ENCODE measurements around the gene TSPOAP1. TPM values are rescaled to one million over a fixed set of nuclear protein-coding genes. Genes with fewer than 3 reads are reported as not detected.

Gene TSPOAP1
- total and polyA plus RNA-seq, 2 experiments from 2014 or later = 15.4 to 19.0 TPM

DNA sequence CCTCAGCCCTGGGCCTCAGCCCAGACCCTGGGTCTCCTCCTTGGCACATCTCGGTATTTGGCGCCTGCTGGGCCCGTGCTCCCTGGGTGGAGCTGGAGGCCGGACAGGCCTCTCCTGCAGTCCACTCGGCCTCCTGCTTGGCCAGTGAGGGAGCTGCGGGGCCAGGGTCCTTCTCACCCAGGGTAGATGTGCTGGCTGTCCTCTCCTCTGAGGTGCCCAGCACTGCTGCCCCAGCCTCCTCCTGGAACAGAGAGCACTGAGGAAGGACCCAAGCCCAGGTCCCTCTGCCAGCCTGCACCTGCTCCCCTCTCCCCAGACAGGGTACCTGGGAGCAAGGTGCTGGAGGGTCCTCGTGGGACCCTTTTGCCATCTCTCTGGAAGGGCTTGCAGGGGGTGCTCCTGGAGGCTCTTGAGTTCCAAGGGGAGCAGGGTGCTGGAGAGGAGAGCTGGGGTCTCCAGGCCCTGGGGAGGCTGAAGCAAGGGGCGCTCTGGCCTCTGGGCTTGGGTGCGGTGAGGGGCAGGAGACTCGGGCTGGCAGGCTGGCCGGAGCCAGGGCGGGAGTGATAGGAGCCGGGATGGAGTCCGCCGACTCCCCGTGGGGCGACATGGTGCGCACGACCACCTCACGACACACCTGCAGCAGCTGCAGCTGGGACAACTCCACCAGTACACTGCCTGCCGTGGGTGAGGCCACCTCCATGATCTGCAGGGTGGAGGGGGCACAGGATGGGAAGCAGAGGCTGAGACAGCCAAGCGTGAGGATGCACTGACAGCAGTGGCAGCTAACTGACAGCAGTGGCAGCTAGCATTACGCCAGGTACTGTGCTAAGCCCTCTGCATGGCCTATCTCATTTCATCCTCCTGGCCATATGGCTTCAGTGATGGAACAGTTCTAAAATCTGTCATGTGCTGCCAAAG is 17.8 kb downstream of the TSPOAP1 start:
- Histone ChIP-seq H3K9me3 (ENCODE audit: low read depth) (no peaks in the 10 kb centered on the region), H4K20me1 (ENCODE audit: insufficient read depth, poor library complexity, severe bottlenecking) (no peaks in the 10 kb centered on the region), H3K9me2 (replicated peaks; ENCODE audit: insufficient read depth) (no peaks in the 10 kb centered on the region), H3K27me3 (no peaks in the 10 kb centered on the region), H2AFZ (no peak overlapping the region), H3K79me2 (no peaks in the 10 kb centered on the region), H3K4me1 (ENCODE audit: insufficient read depth) (no peaks in the 10 kb centered on the region), H3K4me2 (no peak overlapping the region), H3K27ac (no peak overlapping the region), H3K4me3 (no peak overlapping the region), H3K36me3 (replicated peaks; ENCODE audit: insufficient read depth, low read depth) (no peaks in the 10 kb centered on the region)
- TF ChIP-seq EZH2 (IDR thresholded peaks at IDR 0.05; ENCODE audit: borderline replicate concordance) (no peak), CTCF (IDR thresholded peaks at IDR 0.05; ENCODE audit: poor library complexity) (no peak)
- no peak for DNase-seq (ENCODE audit: low spot score)
- WGBS (ENCODE audit: low lambda C conversion rate, missing lambda C conversion rate) = 91% methylated on average over 23 of the region's 23 CpGs

DNA sequence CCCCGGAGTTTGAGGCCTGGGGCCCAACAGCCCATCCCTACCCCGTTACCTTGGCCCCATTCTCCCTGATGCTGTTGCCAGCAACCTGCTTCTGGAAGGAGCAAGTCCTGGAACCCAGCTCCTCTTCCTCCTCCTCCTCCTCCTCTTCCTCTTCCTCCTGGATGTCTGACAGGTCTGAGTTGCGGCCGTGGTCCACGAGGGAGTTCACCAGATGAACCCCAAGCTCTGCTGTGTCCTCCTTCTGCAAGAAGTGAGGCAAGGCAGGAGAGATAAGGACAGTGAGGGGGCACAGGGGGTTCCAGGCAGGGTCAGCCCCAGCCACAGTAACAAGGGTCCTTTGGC is 18.7 kb downstream of the TSPOAP1 start:
- DNase-seq (ENCODE audit: low spot score) = no peak
- no peaks in the 10 kb centered on the region for H3K4me1 ChIP-seq (ENCODE audit: insufficient read depth)

DNA sequence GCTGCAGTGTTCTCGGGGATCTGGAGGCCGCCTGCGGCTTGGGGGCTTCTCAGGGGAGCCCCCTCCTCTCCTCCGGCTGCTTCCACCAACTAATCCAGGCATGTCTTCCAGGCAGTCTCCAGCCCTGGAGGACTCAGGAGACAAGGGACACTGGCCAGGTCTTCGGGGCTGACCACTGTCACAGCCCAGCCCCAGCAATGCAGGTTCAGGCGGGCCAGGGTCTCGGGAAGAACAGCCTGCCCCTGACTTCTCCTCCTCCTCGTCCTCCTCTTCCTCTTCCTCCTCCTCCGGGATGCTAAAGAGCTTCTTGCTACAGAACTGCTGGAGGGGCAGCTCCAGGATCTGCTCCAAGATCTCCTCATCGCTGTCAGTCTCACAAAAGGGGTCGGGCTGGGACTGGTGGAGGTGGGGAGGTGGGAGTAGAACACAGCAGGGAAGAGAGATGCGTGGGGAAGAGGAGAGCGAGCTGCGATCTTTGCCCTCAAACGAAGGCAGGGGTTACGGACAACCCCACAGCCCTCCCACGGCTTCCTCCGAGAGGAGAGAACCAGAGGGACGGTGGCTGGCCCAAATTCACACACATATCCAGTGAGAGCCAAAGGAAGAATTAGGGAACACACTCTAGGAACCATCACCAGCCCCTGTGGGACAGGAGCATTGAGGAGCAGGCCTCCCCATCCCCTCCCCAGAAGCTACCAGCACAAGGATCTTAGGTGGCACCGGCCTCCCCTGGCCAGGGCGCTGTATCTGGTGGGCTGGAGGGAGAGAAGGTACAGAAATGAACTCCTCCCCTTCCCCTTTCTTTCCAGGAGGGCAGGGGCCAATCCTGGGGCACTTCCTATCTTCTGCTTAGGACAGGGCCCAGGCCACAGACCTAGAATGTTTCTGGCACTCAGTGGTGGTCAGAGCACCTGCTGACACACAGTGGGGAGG is 19.3 kb downstream of the TSPOAP1 start:
- Histone ChIP-seq H2AFZ (no peak overlapping the region), H3K27me3 (no peaks in the 10 kb centered on the region), H3K36me3 (replicated peaks; ENCODE audit: insufficient read depth, low read depth) (no peaks in the 10 kb centered on the region), H3K9me3 (ENCODE audit: low read depth) (no peaks in the 10 kb centered on the region), H3K4me3 (no peak overlapping the region), H3K4me2 (no peak overlapping the region), H4K20me1 (ENCODE audit: insufficient read depth, poor library complexity, severe bottlenecking) (no peaks in the 10 kb centered on the region), H3K4me1 (ENCODE audit: insufficient read depth) (no peaks in the 10 kb centered on the region), H3K27ac (no peak overlapping the region), H3K9me2 (replicated peaks; ENCODE audit: insufficient read depth) (no peaks in the 10 kb centered on the region), H3K79me2 (no peaks in the 10 kb centered on the region)
- TF ChIP-seq CTCF (IDR thresholded peaks at IDR 0.05; ENCODE audit: poor library complexity) (no peak), EZH2 (IDR thresholded peaks at IDR 0.05; ENCODE audit: borderline replicate concordance) (no peak), EZH2phosphoT487 (IDR thresholded peaks at IDR 0.05; ENCODE audit: low read depth, severe bottlenecking, unreplicated experiment) (no peak)
- no peak for DNase-seq (ENCODE audit: low spot score)
- 90% methylated on average over 19 of the region's 21 CpGs for WGBS (ENCODE audit: low lambda C conversion rate, missing lambda C conversion rate)

More for the DNA sequence above, 18.7 kb downstream of the TSPOAP1 start:
- Histone ChIP-seq H3K36me3 (replicated peaks; ENCODE audit: insufficient read depth, low read depth) (no peaks in the 10 kb centered on the region), H4K20me1 (ENCODE audit: insufficient read depth, poor library complexity, severe bottlenecking) (no peaks in the 10 kb centered on the region), H3K9me3 (ENCODE audit: low read depth) (no peaks in the 10 kb centered on the region), H3K4me3 (no peak overlapping the region), H3K79me2 (no peaks in the 10 kb centered on the region), H3K27ac (no peak overlapping the region), H3K4me2 (no peak overlapping the region), H3K9me2 (replicated peaks; ENCODE audit: insufficient read depth) (no peaks in the 10 kb centered on the region), H3K27me3 (no peaks in the 10 kb centered on the region), H2AFZ (no peak overlapping the region)
- WGBS (ENCODE audit: low lambda C conversion rate, missing lambda C conversion rate) = 88% methylated on average over 5 of the region's 5 CpGs
- no peak for TF ChIP-seq EZH2 (IDR thresholded peaks at IDR 0.05; ENCODE audit: borderline replicate concordance)
- TF ChIP-seq EZH2phosphoT487 (IDR thresholded peaks at IDR 0.05; ENCODE audit: low read depth, severe bottlenecking, unreplicated experiment) = no peak
- no peak for TF ChIP-seq CTCF (IDR thresholded peaks at IDR 0.05; ENCODE audit: poor library complexity)

All from hepatocyte (in vitro differentiated cells).